Fibroblast of lung (primary cell): ENCODE measurements around the gene COL4A3. TPM values are rescaled to one million over a fixed set of nuclear protein-coding genes. Genes with fewer than 3 reads are reported as not detected.

Source experiments
- DNase-seq, 2 donors: peaks; one replicate each; pipeline versions ENCODE4 v3.0.0 to v3.0.0-alpha.2; 2010; ENCODE audit warnings: low read depth in 2 of 2
- H2AFZ ChIP-seq: 2 replicates; pipeline ENCODE4 v1.5.1; 2012; ENCODE audit warnings: low read length, control low read depth, inconsistent platforms
- H3K27ac ChIP-seq: 2 replicates; pipeline ENCODE4 v1.5.1; 2011; ENCODE audit warnings: low read length, control low read depth; ENCODE audit not compliant: insufficient read depth
- H3K27me3 ChIP-seq: 2 replicates; pipeline ENCODE4 v1.5.1; 2011; ENCODE audit warnings: mild to moderate bottlenecking, low read length; ENCODE audit not compliant: control insufficient read depth, insufficient read depth
- H3K36me3 ChIP-seq: 2 replicates; pipeline ENCODE4 v1.5.1; 2011; ENCODE audit warnings: low read length; ENCODE audit not compliant: control insufficient read depth, insufficient read depth
- H3K4me1 ChIP-seq: 2 replicates; pipeline ENCODE4 v1.5.1; 2011; ENCODE audit warnings: low read length; ENCODE audit not compliant: control insufficient read depth, insufficient read depth; ENCODE audit errors: extremely low read depth
- H3K4me2 ChIP-seq: 2 replicates; pipeline ENCODE4 v1.5.1; 2011; ENCODE audit warnings: low read length, control low read depth; ENCODE audit not compliant: insufficient read depth; ENCODE audit errors: extremely low read depth
- H3K4me3 ChIP-seq, 4 experiments: fragments of 200-600 bp in 1 of 4; sonication (generic) in 1 of 4; replicated peaks in 1 of 4; 2 replicates each; pipeline ENCODE4 v1.5.1; 2011 to 2016; ENCODE audit warnings: low read length in 4 of 4, low read depth in 3 of 4, mild to moderate bottlenecking in 3 of 4, control low read depth in 2 of 4, inconsistent platforms in 1 of 4, mixed read lengths in 1 of 4; ENCODE audit not compliant: insufficient read depth in 1 of 4; ENCODE audit errors: control extremely low read depth in 1 of 4
- H3K79me2 ChIP-seq: 2 replicates; pipeline ENCODE4 v1.5.1; 2012; ENCODE audit warnings: mild to moderate bottlenecking, low read length, inconsistent platforms; ENCODE audit not compliant: control insufficient read depth, insufficient read depth
- H3K9ac ChIP-seq: 2 replicates; pipeline ENCODE4 v1.5.1; 2011; ENCODE audit warnings: mild to moderate bottlenecking, low read length, control low read depth; ENCODE audit not compliant: insufficient read depth
- H3K9me3 ChIP-seq: 2 replicates; pipeline ENCODE4 v1.5.1; 2012; ENCODE audit warnings: low read depth, low read length; ENCODE audit not compliant: control insufficient read depth, insufficient read depth
- H4K20me1 ChIP-seq: 2 replicates; pipeline ENCODE4 v1.5.1; 2011; ENCODE audit warnings: low read length; ENCODE audit not compliant: control insufficient read depth, insufficient read depth; ENCODE audit errors: extremely low read depth
- CTCF ChIP-seq, 2 donors: IDR thresholded peaks in 1 of 2; conservative IDR thresholded peaks in 1 of 2; 1 replicate in 1 of 2; 2 replicates in 1 of 2; pipeline ENCODE4 v1.5.1; 2011 to 2012; ENCODE audit warnings: low read length in 2 of 2, control low read depth in 1 of 2, inconsistent platforms in 1 of 2, low read depth in 1 of 2, mild to moderate bottlenecking in 1 of 2
- EZH2 ChIP-seq: IDR thresholded peaks from 2 replicates; pipeline ENCODE4 v1.5.1; 2012; ENCODE audit warnings: low read length, control low read depth, mild to moderate bottlenecking; ENCODE audit errors: missing control alignments
- polyA plus RNA-seq, 2 donors: library from polyadenylated mRNA; depleted of rRNA in 1 of 2; stranded (reverse) in 1 of 2; unstranded in 1 of 2; fragments of >200 nt; gene quantifications; 2 replicates each; pipeline ENCODE4 v1.2.1, GENCODE V29; 2011 to 2012; ENCODE audit warnings: missing spikeins in 1 of 2
- total RNA-seq: library from RNA; depleted of rRNA; stranded (reverse); fragments of >200 nt; gene quantifications from 2 replicates; pipeline ENCODE4 v1.2.1, GENCODE V29; 2014

The COL4A3 gene
- total and polyA plus RNA-seq, 2 donors (not counting 1 experiment from before 2014, with no cell fraction given): 0.12 to 0.33 TPM

GRCh38 chr2:227117852-227118251 is 46.6 kb upstream of the COL4A3 start:
- DNase-seq: no peak
- H3K9ac ChIP-seq: no peak overlapping the region
- no peak overlapping the region for H3K4me3 ChIP-seq
- H3K27me3 ChIP-seq: no peaks in the 10 kb centered on the region
- no peaks in the 10 kb centered on the region for H3K36me3 ChIP-seq
- H4K20me1 ChIP-seq: no peaks in the 10 kb centered on the region
- H3K4me2 ChIP-seq: no peak overlapping the region
- no peak overlapping the region for H3K27ac ChIP-seq
- no peak for TF ChIP-seq EZH2
- no peaks in the 10 kb centered on the region for H3K9me3 ChIP-seq
- H3K79me2 ChIP-seq: no peaks in the 10 kb centered on the region
- no peak overlapping the region for H2AFZ ChIP-seq
- no peaks in the 10 kb centered on the region for H3K4me1 ChIP-seq

GRCh38 chr2:227118353-227118752 is 46.1 kb upstream of the COL4A3 start:
- H3K79me2 ChIP-seq: no peaks in the 10 kb centered on the region
- no peaks in the 10 kb centered on the region for H3K36me3 ChIP-seq
- no peaks in the 10 kb centered on the region for H4K20me1 ChIP-seq
- no peaks in the 10 kb centered on the region for H3K4me1 ChIP-seq
- H3K9me3 ChIP-seq: no peaks in the 10 kb centered on the region
- TF ChIP-seq CTCF (conservative IDR thresholded peaks at IDR 0.05 in 1 of 2, IDR thresholded peaks at IDR 0.05 in 1 of 2; ENCODE audit: low read depth in 1 of 2, low read length in 2 of 2) (no peak), EZH2 (no peak)
- no peak overlapping the region for H3K4me3 ChIP-seq
- DNase-seq: no peak
- H3K27me3 ChIP-seq: no peaks in the 10 kb centered on the region
- H3K4me2 ChIP-seq: no peak overlapping the region
- H3K9ac ChIP-seq: no peak overlapping the region
- H2AFZ ChIP-seq: no peak overlapping the region
- no peak overlapping the region for H3K27ac ChIP-seq

GRCh38 chr2:227123697-227124096 is 40.7 kb upstream of the COL4A3 start:
- no peak overlapping the region for H3K9ac ChIP-seq
- DNase-seq: no peak
- H4K20me1 ChIP-seq: no peaks in the 10 kb centered on the region
- no peak overlapping the region for H2AFZ ChIP-seq
- no peaks in the 10 kb centered on the region for H3K9me3 ChIP-seq
- TF ChIP-seq EZH2 (no peak), CTCF (conservative IDR thresholded peaks at IDR 0.05 in 1 of 2, IDR thresholded peaks at IDR 0.05 in 1 of 2; ENCODE audit: low read depth in 1 of 2, low read length in 2 of 2) (no peak)
- no peaks in the 10 kb centered on the region for H3K79me2 ChIP-seq
- H3K27ac ChIP-seq: no peak overlapping the region
- no peaks in the 10 kb centered on the region for H3K36me3 ChIP-seq
- no peak overlapping the region for H3K4me3 ChIP-seq
- no peaks in the 10 kb centered on the region for H3K4me1 ChIP-seq
- peaks cover 2% of the 10 kb centered on the region for H3K27me3 ChIP-seq
- no peak overlapping the region for H3K4me2 ChIP-seq
